ENCODE results near the gene EIF4A2. TPM values are rescaled to one million over a fixed set of nuclear protein-coding genes. Genes with fewer than 3 reads are reported as not detected.
A peak's percentile ranks its signal among the peaks of the same experiment; 100 is the strongest.

EIF4A2 gene
- total RNA-seq, 1 donor from 2014 or later = 1,764 TPM

DNA sequence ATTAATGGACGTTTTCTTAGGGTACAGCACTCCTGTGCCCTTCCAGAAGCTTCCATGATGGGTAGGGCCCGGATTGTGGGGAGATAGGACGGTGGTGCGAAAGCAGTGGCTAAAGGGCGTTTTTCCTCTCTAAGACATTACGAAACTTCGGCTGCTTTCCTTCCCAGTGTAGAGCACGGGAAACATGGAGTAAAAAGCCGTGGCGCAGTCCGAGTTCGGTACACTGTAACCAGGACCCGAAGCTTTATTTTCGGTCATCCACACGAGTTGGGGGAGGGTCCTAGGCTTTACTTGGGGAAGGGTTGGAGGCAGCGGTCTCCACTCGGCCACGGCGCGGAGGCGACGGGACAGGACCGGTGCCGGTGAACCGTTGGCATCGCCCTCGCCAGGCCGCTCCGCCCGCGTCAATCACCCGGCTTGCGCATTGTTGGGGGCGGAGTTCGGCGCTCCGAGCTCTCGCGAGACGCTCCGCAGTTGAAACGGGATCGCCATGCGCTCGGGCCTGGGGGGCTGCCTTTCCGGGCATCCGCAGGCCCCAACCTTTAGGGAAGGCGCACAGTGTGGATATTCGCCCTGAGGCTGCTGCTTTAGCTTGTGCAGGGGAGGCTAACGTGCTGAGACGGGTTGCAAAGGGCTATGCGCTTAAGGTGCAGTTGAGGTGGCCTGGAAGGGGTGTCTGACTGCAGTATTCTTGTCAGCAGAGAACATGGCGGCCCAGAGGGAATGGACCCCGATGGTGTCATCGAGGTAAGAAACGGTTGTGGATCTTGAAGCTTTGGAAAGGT, 546 bp downstream of the EIF4A2 start:
- Histone ChIP-seq H3K36me3 (peaks cover 45% of the 10 kb centered on the region), H3K27ac (peak overlapping the region; percentile 100), H3K9ac (peak overlapping the region; percentile 99), H2AFZ (replicated peaks) (no peak overlapping the region), H3K27me3 (no peaks in the 10 kb centered on the region), H3K79me2 (ENCODE audit: low read depth) (peaks cover 67% of the 10 kb centered on the region), H3K4me1 (peaks cover 29% of the 10 kb centered on the region), H3K4me3 (peak overlapping the region; percentile 97), H4K20me1 (ENCODE audit: low read depth) (peaks cover 54% of the 10 kb centered on the region), H3F3A (ENCODE audit: low read depth) (peaks cover 59% of the 10 kb centered on the region), H3K4me2 (peak overlapping the region; percentile 96), H3K9me3 (ENCODE audit: low read depth) (no peaks in the 10 kb centered on the region)
- H3K4me3 Mint-ChIP-seq = peak overlapping the region; percentile 99
- DNase-seq (ENCODE audit: low spot score) = peak; percentile 90
- peaks cover 40% of the 10 kb centered on the region for H3K36me3 Mint-ChIP-seq
- H3K27ac Mint-ChIP-seq = peak overlapping the region; percentile 100
- H3K9me3 Mint-ChIP-seq = peaks cover 2% of the 10 kb centered on the region
- H3K4me1 Mint-ChIP-seq = peaks cover 45% of the 10 kb centered on the region
- TF ChIP-seq, protein P1, sequence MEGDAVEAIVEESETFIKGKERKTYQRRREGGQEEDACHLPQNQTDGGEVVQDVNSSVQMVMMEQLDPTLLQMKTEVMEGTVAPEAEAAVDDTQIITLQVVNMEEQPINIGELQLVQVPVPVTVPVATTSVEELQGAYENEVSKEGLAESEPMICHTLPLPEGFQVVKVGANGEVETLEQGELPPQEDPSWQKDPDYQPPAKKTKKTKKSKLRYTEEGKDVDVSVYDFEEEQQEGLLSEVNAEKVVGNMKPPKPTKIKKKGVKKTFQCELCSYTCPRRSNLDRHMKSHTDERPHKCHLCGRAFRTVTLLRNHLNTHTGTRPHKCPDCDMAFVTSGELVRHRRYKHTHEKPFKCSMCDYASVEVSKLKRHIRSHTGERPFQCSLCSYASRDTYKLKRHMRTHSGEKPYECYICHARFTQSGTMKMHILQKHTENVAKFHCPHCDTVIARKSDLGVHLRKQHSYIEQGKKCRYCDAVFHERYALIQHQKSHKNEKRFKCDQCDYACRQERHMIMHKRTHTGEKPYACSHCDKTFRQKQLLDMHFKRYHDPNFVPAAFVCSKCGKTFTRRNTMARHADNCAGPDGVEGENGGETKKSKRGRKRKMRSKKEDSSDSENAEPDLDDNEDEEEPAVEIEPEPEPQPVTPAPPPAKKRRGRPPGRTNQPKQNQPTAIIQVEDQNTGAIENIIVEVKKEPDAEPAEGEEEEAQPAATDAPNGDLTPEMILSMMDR (IDR thresholded peaks at IDR 0.05) = no peak
- TF ChIP-seq EZH2phosphoT487 (IDR thresholded peaks at IDR 0.05) (no peak), EZH2 (IDR thresholded peaks at IDR 0.05) (no peak)
- peaks cover 13% of the 10 kb centered on the region for H3K27me3 Mint-ChIP-seq (ENCODE audit: insufficient read depth, low read depth)

DNA sequence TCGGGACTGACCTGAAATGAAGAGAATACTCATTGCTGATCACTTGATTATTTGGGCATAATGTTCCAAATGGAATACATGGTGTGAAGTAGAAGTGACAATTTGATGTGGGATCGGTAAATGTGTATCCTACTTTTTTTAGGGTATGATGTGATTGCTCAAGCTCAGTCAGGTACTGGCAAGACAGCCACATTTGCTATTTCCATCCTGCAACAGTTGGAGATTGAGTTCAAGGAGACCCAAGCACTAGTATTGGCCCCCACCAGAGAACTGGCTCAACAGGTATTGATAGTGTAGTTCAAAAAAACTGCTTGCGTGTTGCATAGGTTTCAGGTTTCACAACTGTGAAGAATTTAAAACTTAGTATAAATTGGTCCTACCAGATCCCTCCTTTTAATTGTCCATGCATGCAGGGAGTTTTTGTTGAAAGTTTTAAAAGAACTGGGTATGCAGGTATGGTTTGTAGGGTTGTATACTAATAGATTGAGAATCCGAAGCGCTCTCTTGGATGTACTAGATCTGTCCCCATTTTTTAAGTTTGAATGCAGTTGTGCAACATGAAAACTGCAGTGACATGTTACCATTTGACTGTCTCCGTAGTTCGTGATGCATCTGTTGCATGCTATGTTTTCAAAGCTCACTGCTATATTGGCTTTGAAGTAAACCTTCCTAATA, 1.6 kb downstream of the EIF4A2 start:
- no peak for DNase-seq (ENCODE audit: low spot score)
- Histone ChIP-seq H3K27ac (peak overlapping the region; percentile 100), H3F3A (ENCODE audit: low read depth) (peaks cover 69% of the 10 kb centered on the region), H3K27me3 (no peaks in the 10 kb centered on the region), H3K9ac (peak overlapping the region; percentile 99), H3K4me1 (peaks cover 29% of the 10 kb centered on the region), H3K9me3 (ENCODE audit: low read depth) (no peaks in the 10 kb centered on the region), H3K4me3 (peak overlapping the region; percentile 97), H3K36me3 (peaks cover 45% of the 10 kb centered on the region), H4K20me1 (ENCODE audit: low read depth) (peaks cover 64% of the 10 kb centered on the region), H3K79me2 (ENCODE audit: low read depth) (peaks cover 70% of the 10 kb centered on the region), H3K4me2 (peak overlapping the region; percentile 96), H2AFZ (replicated peaks) (no peak overlapping the region)
- H3K9me3 Mint-ChIP-seq = peaks cover 2% of the 10 kb centered on the region
- peaks cover 12% of the 10 kb centered on the region for H3K27me3 Mint-ChIP-seq (ENCODE audit: insufficient read depth, low read depth)
- TF ChIP-seq, protein P1 (IDR thresholded peaks at IDR 0.05) = no peak
- no peak for TF ChIP-seq EZH2phosphoT487 (IDR thresholded peaks at IDR 0.05)
- TF ChIP-seq EZH2 (IDR thresholded peaks at IDR 0.05) = no peak
- H3K27ac Mint-ChIP-seq = peak overlapping the region; percentile 100
- H3K4me1 Mint-ChIP-seq = peaks cover 48% of the 10 kb centered on the region
- H3K36me3 Mint-ChIP-seq = peaks cover 46% of the 10 kb centered on the region
- H3K4me3 Mint-ChIP-seq = peak overlapping the region; percentile 99

DNA sequence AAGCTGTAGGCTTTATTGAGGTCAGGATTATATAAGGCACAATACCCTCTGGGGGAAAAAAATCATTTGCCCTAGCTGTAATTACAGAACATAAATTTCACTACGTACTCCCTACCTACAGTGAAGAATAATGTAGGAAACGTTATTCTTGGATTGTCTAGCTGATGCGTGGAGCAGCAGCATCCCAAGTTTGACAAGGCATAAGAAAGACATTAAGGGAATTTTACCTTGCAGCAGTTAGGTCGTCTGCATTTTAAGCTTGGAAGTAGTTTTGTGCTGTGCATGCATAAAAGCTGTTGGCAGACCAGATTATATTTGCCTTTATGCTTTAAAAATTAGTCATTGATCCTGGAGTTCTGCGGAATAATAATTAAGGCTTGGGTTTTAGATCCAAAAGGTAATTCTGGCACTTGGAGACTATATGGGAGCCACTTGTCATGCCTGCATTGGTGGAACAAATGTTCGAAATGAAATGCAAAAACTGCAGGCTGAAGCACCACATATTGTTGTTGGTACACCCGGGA, 2.2 kb downstream of the EIF4A2 start:
- Histone ChIP-seq H2AFZ (replicated peaks) (no peak overlapping the region), H3K27me3 (no peaks in the 10 kb centered on the region), H3K4me1 (peaks cover 29% of the 10 kb centered on the region), H4K20me1 (ENCODE audit: low read depth) (peaks cover 70% of the 10 kb centered on the region), H3F3A (ENCODE audit: low read depth) (peaks cover 75% of the 10 kb centered on the region), H3K4me3 (peak overlapping the region; percentile 97), H3K4me2 (peak overlapping the region; percentile 96), H3K27ac (peak overlapping the region; percentile 100), H3K79me2 (ENCODE audit: low read depth) (peaks cover 70% of the 10 kb centered on the region), H3K9ac (peak overlapping the region; percentile 99), H3K9me3 (ENCODE audit: low read depth) (no peaks in the 10 kb centered on the region), H3K36me3 (peaks cover 45% of the 10 kb centered on the region)
- H3K9me3 Mint-ChIP-seq = peaks cover 2% of the 10 kb centered on the region
- peaks cover 46% of the 10 kb centered on the region for H3K36me3 Mint-ChIP-seq
- no peak for DNase-seq (ENCODE audit: low spot score)
- H3K4me3 Mint-ChIP-seq = peak overlapping the region; percentile 99
- H3K27ac Mint-ChIP-seq = no peak overlapping the region
- H3K4me1 Mint-ChIP-seq = peaks cover 48% of the 10 kb centered on the region
- H3K27me3 Mint-ChIP-seq (ENCODE audit: insufficient read depth, low read depth) = peaks cover 10% of the 10 kb centered on the region
- TF ChIP-seq, protein P1 (IDR thresholded peaks at IDR 0.05) = no peak
- no peak for TF ChIP-seq EZH2 (IDR thresholded peaks at IDR 0.05)
- no peak for TF ChIP-seq EZH2phosphoT487 (IDR thresholded peaks at IDR 0.05)

Data from neural progenitor cell (in vitro differentiated cells).